Effector memory CD4-positive, alpha-beta T cell (primary cell): ENCODE results near the gene DOP1B.

Experiments
- DNase-seq, 3 donors: peaks; one replicate each; pipeline ENCODE4 v3.0.0-alpha.2; 2020
- H3K27ac ChIP-seq: 2 replicates; pipeline ENCODE4 v1.7.0; 2013; ENCODE audit warnings: mild to moderate bottlenecking, low read length, moderate library complexity; ENCODE audit not compliant: insufficient read depth, poor library complexity, severe bottlenecking
- H3K27me3 ChIP-seq: replicated peaks from 2 replicates; pipeline ENCODE4 v1.7.0; 2013; ENCODE audit warnings: mild to moderate bottlenecking, low read length; ENCODE audit not compliant: insufficient read depth, control insufficient read depth, poor library complexity, severe bottlenecking
- H3K36me3 ChIP-seq: 2 replicates; pipeline ENCODE4 v1.7.0; 2013; ENCODE audit warnings: mild to moderate bottlenecking, low read length, moderate library complexity; ENCODE audit not compliant: control insufficient read depth, insufficient read depth
- H3K4me1 ChIP-seq: 2 replicates; pipeline ENCODE4 v1.7.0; 2013; ENCODE audit warnings: low read length, mild to moderate bottlenecking; ENCODE audit not compliant: control insufficient read depth, insufficient read depth, poor library complexity, severe bottlenecking
- H3K4me3 ChIP-seq: 2 replicates; pipeline ENCODE4 v1.7.0; 2013; ENCODE audit warnings: low read length, low read depth, mild to moderate bottlenecking; ENCODE audit not compliant: insufficient read depth, poor library complexity, severe bottlenecking
- H3K9me3 ChIP-seq: 2 replicates; pipeline ENCODE4 v1.7.0; 2013; ENCODE audit warnings: mild to moderate bottlenecking, low read length, moderate library complexity; ENCODE audit not compliant: control insufficient read depth

DOP1B gene

DNA sequence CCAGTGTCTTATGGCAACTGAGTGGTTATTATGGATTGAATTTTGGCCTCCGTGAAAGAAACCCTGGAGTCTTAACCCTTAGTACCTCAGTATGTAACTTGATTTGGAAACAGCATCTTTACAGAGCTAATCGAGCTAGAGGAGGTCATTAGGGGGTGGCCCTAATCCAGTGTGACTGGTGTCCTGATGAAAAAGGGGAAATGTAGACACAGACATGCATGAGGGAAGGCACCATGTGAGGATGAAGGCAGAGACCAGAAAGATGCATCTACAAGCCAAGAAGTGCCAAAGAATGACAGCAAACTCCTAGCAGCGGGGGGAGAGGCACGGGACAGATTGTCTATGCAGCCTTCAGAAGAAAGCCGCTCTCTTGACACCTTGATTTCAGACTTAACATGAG lies 14.7 kb downstream of the DOP1B start:
- H3K9me3 ChIP-seq, result no peaks in the 10 kb centered on the region
- peaks cover 6% of the 10 kb centered on the region for H3K36me3 ChIP-seq
- no peak for DNase-seq
- H3K27me3 ChIP-seq, result no peaks in the 10 kb centered on the region
- no peak overlapping the region for H3K27ac ChIP-seq
- H3K4me1 ChIP-seq, result peaks cover 3% of the 10 kb centered on the region
- H3K4me3 ChIP-seq, result no peak overlapping the region

DNA sequence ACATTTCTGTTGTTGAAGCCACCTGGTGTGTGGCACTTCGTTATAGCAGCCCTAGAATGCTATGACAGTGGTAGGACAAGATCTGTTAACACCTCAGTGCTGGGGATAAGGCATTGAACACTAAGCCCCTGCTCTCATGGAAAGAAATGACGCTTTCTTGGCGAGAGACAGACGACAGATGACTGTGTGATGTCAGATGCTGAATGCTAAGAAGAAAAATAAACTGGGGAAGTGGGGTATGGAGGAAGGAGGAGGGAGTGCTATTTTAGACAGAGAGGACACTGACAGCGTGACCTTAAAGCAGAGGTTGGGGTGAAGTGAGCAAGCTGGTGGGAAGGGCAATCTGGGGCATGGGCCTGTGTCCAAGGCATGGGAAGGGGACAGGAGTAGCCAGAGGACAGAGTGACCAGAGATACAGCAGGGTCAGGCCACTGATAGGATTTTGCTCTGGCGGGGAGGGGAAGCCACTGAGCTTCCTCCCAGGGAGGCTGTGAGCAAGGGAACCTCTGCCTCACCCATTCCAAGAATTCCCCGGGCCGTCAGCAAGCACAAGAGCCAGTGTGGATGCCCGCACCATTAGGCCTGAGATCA lies 15.2 kb downstream of the DOP1B start:
- no peak overlapping the region for H3K27ac ChIP-seq
- DNase-seq, result no peak

DNA sequence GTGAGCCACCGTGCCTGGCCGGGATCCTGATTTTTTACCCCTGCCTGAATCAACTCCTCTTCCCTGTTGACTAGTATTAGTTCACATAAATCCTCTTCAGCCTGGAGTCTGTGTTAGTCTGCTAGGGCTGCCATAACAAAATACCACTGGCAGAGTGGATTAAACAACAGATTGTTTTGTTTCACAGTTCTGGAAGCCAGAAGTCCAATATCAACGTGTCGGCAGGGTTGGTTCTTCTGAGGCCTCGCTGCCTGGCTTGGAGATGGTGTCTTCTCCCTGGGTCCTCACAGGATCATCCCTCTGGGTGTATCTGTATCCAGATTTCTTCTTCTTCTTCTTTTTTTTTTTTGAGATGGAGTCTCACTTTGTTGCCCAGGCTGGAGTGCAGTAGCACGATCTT lies 18.2 kb downstream of the DOP1B start:
- no peaks in the 10 kb centered on the region for H3K27me3 ChIP-seq
- H3K9me3 ChIP-seq, result no peaks in the 10 kb centered on the region
- no peak for DNase-seq
- no peaks in the 10 kb centered on the region for H3K36me3 ChIP-seq
- no peak overlapping the region for H3K27ac ChIP-seq
- H3K4me3 ChIP-seq, result no peak overlapping the region
- peaks cover 3% of the 10 kb centered on the region for H3K4me1 ChIP-seq

More for the DNA sequence above, 15.2 kb downstream of the DOP1B start:
- peaks cover 4% of the 10 kb centered on the region for H3K36me3 ChIP-seq
- no peaks in the 10 kb centered on the region for H3K27me3 ChIP-seq
- no peaks in the 10 kb centered on the region for H3K9me3 ChIP-seq
- peaks cover 3% of the 10 kb centered on the region for H3K4me1 ChIP-seq
- H3K4me3 ChIP-seq, result no peak overlapping the region

DNA sequence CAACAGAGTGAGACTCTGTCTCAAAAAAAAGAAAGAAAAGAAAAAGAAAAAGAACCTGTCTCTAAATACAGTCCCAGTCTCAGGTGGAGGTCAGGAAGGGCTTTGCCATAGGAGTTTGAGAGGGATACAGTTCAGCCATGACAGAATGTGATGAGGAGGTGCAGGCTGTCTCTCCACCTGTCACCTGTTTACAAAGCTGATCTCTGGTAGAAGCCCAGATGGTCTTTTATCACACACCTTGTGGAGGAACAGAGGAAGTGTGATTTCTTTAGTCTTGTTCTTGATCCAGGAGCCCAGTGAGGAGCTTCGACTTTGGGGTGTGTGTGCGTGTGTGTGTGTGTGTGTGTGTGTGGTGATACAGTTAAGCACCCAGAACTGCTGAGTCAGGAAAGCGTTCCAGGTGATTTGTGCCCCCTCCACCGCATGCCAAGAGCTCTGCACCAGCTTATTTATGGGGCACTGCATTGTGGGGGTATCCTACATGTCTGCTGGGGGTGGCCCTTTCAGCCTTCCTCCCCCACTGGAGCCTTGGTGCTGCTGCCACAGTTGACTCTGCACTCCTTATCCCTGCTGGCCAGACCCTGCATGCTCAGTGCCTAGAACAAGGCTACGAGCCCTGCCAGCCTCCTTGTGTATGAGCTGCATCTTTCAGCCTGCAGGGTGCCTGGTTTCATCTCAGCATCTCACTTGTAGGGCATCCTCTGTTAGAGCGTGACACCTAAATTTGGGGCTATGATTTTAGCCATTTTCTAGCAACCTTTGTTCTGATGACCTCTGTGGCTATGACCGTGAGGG lies 19.3 kb downstream of the DOP1B start:
- Histone ChIP-seq H3K4me3 (no peak overlapping the region), H3K36me3 (no peaks in the 10 kb centered on the region), H3K9me3 (no peaks in the 10 kb centered on the region), H3K4me1 (peaks cover 3% of the 10 kb centered on the region), H3K27ac (no peak overlapping the region), H3K27me3 (no peaks in the 10 kb centered on the region)
- no peak for DNase-seq

DNA sequence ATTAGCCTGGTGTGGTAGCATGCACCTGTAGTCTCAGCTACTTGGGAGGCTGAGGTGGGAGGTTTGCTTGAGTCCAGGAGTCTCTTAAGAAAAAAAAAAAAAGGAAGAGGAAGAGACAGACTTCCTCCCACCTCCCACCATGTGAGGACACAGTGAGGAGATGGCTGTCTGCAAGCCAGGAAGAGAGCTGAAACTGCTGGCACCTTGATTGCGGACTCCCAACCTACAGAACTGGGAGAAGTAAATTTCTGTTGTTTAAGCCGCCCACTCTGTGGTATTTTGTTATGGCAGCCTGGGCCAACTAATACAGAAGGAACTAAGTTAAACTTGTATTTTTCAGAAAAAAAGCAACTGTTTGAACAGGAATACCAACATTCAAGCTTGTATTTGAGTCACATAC lies 21.7 kb downstream of the DOP1B start:
- H3K27ac ChIP-seq, result no peak overlapping the region
- H3K9me3 ChIP-seq, result no peaks in the 10 kb centered on the region
- H3K36me3 ChIP-seq, result no peaks in the 10 kb centered on the region
- no peak for DNase-seq
- no peaks in the 10 kb centered on the region for H3K27me3 ChIP-seq
- H3K4me3 ChIP-seq, result no peak overlapping the region
- H3K4me1 ChIP-seq, result peaks cover 3% of the 10 kb centered on the region

DNA sequence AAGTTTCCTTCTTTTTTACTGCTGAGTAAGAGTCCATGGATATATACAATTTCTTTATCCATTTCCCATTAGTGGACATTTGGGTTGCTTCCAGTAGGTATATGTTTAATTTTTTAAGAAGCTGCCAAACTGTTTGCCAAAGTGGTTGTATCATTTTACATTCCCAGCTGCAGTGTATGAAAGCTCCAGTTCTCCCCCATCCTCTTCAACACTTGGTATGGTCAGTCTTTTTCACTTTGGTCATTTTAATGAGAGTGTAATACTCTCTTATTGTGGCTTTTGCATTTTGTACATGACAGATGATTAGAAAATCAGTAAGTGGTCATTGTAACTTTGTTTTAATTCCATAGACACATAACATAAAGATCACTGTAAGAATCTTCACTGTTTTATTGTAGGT lies 22.5 kb downstream of the DOP1B start:
- H3K4me1 ChIP-seq, result peaks cover under 1% of the 10 kb centered on the region
- no peaks in the 10 kb centered on the region for H3K36me3 ChIP-seq
- DNase-seq, result no peak
- H3K27me3 ChIP-seq, result no peaks in the 10 kb centered on the region
- no peak overlapping the region for H3K27ac ChIP-seq
- no peaks in the 10 kb centered on the region for H3K9me3 ChIP-seq
- H3K4me3 ChIP-seq, result no peak overlapping the region

DNA sequence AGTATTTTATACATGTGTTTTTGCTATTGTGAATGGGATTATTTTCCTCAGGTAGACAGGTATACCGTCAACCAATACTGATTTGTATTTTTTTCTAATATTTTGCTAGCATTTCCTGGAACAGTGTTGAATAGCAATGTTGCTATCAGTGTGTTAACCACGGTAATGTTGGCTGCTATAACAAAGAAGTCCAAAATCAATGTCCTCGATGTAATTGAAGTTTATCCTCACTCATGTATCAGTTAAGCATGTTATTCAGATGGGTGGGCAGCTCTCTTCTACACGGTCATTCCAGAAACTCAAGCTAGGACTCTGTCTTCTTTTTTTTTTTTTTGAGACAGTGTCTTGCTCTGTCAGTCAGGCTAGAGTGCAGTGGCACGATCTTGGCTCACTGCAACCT lies 24.3 kb downstream of the DOP1B start:
- no peak overlapping the region for H3K27ac ChIP-seq
- no peaks in the 10 kb centered on the region for H3K4me1 ChIP-seq
- no peaks in the 10 kb centered on the region for H3K9me3 ChIP-seq
- H3K4me3 ChIP-seq, result no peak overlapping the region
- no peaks in the 10 kb centered on the region for H3K27me3 ChIP-seq
- DNase-seq, result no peak
- no peaks in the 10 kb centered on the region for H3K36me3 ChIP-seq

DNA sequence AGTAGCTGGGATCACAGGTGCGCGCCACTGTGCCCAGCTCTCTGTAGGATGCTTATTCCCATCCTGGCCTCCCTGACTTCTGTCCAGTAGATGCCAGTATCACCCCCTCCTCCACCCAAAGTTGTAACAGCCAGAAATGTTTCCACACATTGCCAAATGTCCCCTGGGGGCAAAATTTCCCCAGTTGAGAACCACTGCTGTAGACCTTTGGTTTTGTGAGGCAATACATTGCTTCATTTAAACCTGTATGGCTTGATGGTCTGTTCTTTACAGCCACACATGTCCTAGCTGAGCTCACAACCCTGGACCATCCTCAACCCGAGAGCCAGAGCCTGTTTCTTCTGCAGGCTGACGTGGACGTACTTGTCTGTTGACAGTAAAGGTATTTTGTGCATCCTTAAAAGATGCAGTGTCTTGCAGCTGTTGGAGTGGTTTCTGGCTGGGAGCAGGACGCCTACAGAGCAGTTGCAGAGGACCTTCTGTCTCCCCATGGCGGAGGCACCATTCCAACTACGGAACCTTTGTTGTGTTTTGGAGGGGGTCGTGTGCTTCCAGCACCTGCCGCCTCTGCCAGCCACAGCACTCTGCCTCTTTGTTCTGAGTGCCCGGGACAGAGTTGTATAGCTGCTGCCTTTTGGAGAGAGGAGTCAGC lies 26.6 kb downstream of the DOP1B start:
- H3K9me3 ChIP-seq, result no peaks in the 10 kb centered on the region
- H3K27ac ChIP-seq, result no peak overlapping the region
- H3K4me3 ChIP-seq, result no peak overlapping the region

DNA sequence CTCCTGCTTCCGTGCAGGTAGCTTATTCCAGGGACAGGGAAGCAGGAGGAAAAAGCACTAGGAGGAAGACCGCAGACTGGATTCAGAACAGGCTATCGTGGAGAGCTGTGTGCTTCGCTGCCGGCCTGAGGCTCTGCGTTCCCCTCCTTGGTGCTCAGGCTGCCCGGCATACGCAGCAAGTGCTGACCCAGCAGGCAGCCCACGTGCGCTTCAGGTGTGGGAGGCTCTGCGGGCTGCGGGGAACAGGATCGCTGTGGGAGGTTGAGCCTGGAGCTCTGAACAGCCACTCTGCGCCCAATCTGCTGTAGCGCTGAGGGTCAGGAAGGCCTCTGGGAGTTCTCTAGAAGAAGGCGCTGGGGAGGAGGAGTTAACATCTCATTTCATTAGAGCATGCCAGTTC lies 27.9 kb downstream of the DOP1B start:
- Histone ChIP-seq H3K4me3 (no peak overlapping the region), H3K36me3 (no peaks in the 10 kb centered on the region), H3K9me3 (no peaks in the 10 kb centered on the region), H3K4me1 (no peaks in the 10 kb centered on the region), H3K27me3 (no peaks in the 10 kb centered on the region), H3K27ac (no peak overlapping the region)
- no peak for DNase-seq

More for the DNA sequence above, 26.6 kb downstream of the DOP1B start:
- no peak for DNase-seq
- Histone ChIP-seq H3K4me1 (no peaks in the 10 kb centered on the region), H3K27me3 (no peaks in the 10 kb centered on the region), H3K36me3 (no peaks in the 10 kb centered on the region)

DNA sequence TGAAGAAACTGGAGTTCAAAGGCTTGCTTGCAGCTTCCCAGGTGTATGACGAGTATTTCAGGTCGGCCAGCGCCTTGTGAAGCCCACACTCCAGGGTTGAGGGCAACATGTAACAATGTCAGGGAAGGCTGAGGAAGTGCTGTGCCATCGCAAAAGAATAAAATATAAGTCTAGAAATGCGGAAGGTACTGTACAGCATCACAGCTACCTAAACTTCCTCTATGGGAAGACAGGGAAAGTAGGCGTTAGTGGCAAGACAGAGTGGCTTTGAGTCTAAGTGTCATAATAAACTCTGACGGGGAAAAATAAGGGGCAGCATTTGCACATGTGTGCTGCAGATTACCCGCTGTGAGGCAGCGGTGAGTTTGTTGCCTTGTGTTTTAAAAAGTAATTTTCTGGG lies 28.9 kb downstream of the DOP1B start:
- no peaks in the 10 kb centered on the region for H3K4me1 ChIP-seq
- no peaks in the 10 kb centered on the region for H3K27me3 ChIP-seq
- H3K9me3 ChIP-seq, result no peaks in the 10 kb centered on the region
- DNase-seq, result no peak
- H3K36me3 ChIP-seq, result no peaks in the 10 kb centered on the region
- no peak overlapping the region for H3K4me3 ChIP-seq
- H3K27ac ChIP-seq, result no peak overlapping the region
